HG02870 (cell line): Measurements from ENCODE around the gene POP7.

Source experiments
- ATAC-seq: cut with Tn5 transposase; IDR thresholded peaks from one replicate; pipeline ENCODE4 v1.9.1; 2021; ENCODE audit warnings: mild to moderate bottlenecking, moderate library complexity; ENCODE audit not compliant: unreplicated experiment

Gene POP7

GRCh38 chr7:100678291-100678984, 27.5 kb upstream of the POP7 start:
- ATAC-seq = no peak

GRCh38 chr7:100679129-100679926, 26.6 kb upstream of the POP7 start:
- no peak for ATAC-seq

- no peak for ATAC-seq
Observed at GRCh38 chr7:100679927-100680575, 25.9 kb upstream of the POP7 start.

- ATAC-seq = no peak
Observed at GRCh38 chr7:100680576-100681271, 25.2 kb upstream of the POP7 start.

GRCh38 chr7:100681491-100682227, 24.3 kb upstream of the POP7 start:
- ATAC-seq = no peak

- no peak for ATAC-seq
Observed at GRCh38 chr7:100682228-100682741, 23.6 kb upstream of the POP7 start.

GRCh38 chr7:100682991-100683658, 22.8 kb upstream of the POP7 start:
- ATAC-seq = no peak

GRCh38 chr7:100683659-100684533, 22.0 kb upstream of the POP7 start:
- ATAC-seq = no peak

GRCh38 chr7:100684534-100685042, 21.3 kb upstream of the POP7 start:
- no peak for ATAC-seq

- no peak for ATAC-seq
Observed at GRCh38 chr7:100685049-100685605, 20.8 kb upstream of the POP7 start.

- no peak for ATAC-seq
Observed at GRCh38 chr7:100685631-100686145, 20.2 kb upstream of the POP7 start.

GRCh38 chr7:100686201-100686821, 19.6 kb upstream of the POP7 start:
- ATAC-seq = no peak

- ATAC-seq = no peak
Observed at GRCh38 chr7:100686822-100687211, 19.1 kb upstream of the POP7 start.

- no peak for ATAC-seq
Observed at GRCh38 chr7:100687261-100687660, 18.7 kb upstream of the POP7 start.

- ATAC-seq = no peak
Observed at GRCh38 chr7:100687751-100688300, 18.1 kb upstream of the POP7 start.

- ATAC-seq = no peak
Observed at GRCh38 chr7:100688326-100688860, 17.5 kb upstream of the POP7 start.
